GM21447 (cell line): ENCODE measurements around the gene MT3.
"Not testable (repeated sequence)": the region's sequence is repeated elsewhere in the genome, so short reads cannot be mapped to it uniquely, and the experiment has no call there.

Experiments used
- ATAC-seq: cut with Tn5 transposase; IDR thresholded peaks from one replicate; pipeline ENCODE4 v1.9.1; 2021; ENCODE audit not compliant: unreplicated experiment

Gene MT3

GRCh38 chr16:56577300-56577625, 12.1 kb upstream of the MT3 start:
- no peak for ATAC-seq

GRCh38 chr16:56580391-56581048, 8.8 kb upstream of the MT3 start:
- no peak for ATAC-seq

- not testable (repeated sequence) for ATAC-seq
Observed at GRCh38 chr16:56582911-56583310, 6.4 kb upstream of the MT3 start.

- no peak for ATAC-seq
Observed at GRCh38 chr16:56583351-56584168, 5.8 kb upstream of the MT3 start.

- ATAC-seq, result no peak
Observed at GRCh38 chr16:56584276-56584675, 5.1 kb upstream of the MT3 start.

GRCh38 chr16:56588781-56589140, 567 bp upstream of the MT3 start:
- no peak for ATAC-seq

GRCh38 chr16:56591377-56592060, 2.2 kb downstream of the MT3 start:
- ATAC-seq, result no peak

- ATAC-seq, result no peak
Observed at GRCh38 chr16:56593573-56594291, 4.4 kb downstream of the MT3 start.

- no peak for ATAC-seq
Observed at GRCh38 chr16:56594292-56594619, 4.9 kb downstream of the MT3 start.

- ATAC-seq, result no peak
Observed at GRCh38 chr16:56600398-56600999, 11.2 kb downstream of the MT3 start.

GRCh38 chr16:56601325-56601724, 12.0 kb downstream of the MT3 start:
- ATAC-seq, result no peak

GRCh38 chr16:56603589-56603988, 14.3 kb downstream of the MT3 start:
- no peak for ATAC-seq

GRCh38 chr16:56604966-56605365, 15.6 kb downstream of the MT3 start:
- ATAC-seq, result no peak

GRCh38 chr16:56605475-56605874, 16.1 kb downstream of the MT3 start:
- no peak for ATAC-seq

- ATAC-seq, result no peak
Observed at GRCh38 chr16:56606071-56606475, 16.7 kb downstream of the MT3 start.

- ATAC-seq, result no peak
Observed at GRCh38 chr16:56606476-56607108, 17.3 kb downstream of the MT3 start.

- no peak for ATAC-seq
Observed at GRCh38 chr16:56607109-56607618, 17.8 kb downstream of the MT3 start.

- no peak for ATAC-seq
Observed at GRCh38 chr16:56607675-56608042, 18.3 kb downstream of the MT3 start.

GRCh38 chr16:56608043-56608875, 18.9 kb downstream of the MT3 start, which contains the start of gene MT2A:
MT2A (plus strand) TSS chr16:56608584; CDS start chr16:56608656, 72 bp downstream.
- ATAC-seq, result peak; percentile 75
